CD4-positive, alpha-beta T cell treated with Interleukin-12 subunit alpha and Interleukin-12 subunit beta, for 1 hour (primary cell): ENCODE measurements around the gene RBCK1.
A peak's percentile ranks its signal among the peaks of the same experiment; 100 is the strongest.
"Not testable (repeated sequence)": the region's sequence is repeated elsewhere in the genome, so short reads cannot be mapped to it uniquely, and the experiment has no call there.

Source experiments
- DNase-seq: peaks from one replicate; pipeline ENCODE4 v3.0.0-alpha.2; 2020

Gene RBCK1

GRCh38 chr20:376750-377149 is 31.3 kb upstream of the RBCK1 start:
- DNase-seq, result no peak

GRCh38 chr20:377578-377977 is 30.5 kb upstream of the RBCK1 start:
- not testable (repeated sequence) for DNase-seq

GRCh38 chr20:378961-379336 is 29.1 kb upstream of the RBCK1 start:
- no peak for DNase-seq

GRCh38 chr20:380763-381580 is 27.1 kb upstream of the RBCK1 start:
- DNase-seq, result peak; percentile 54

- peak; percentile 81 for DNase-seq
These were observed 26.4 kb upstream of the RBCK1 start for GRCh38 chr20:381581-382290.

GRCh38 chr20:382291-383115 is 25.6 kb upstream of the RBCK1 start:
- no peak for DNase-seq

- DNase-seq, result no peak
These were observed 24.2 kb upstream of the RBCK1 start for GRCh38 chr20:383889-384288.

- DNase-seq, result no peak
These were observed 23.4 kb upstream of the RBCK1 start for GRCh38 chr20:384723-385122.

GRCh38 chr20:385448-385847 is 22.7 kb upstream of the RBCK1 start:
- DNase-seq, result no peak

- not testable (repeated sequence) for DNase-seq
These were observed 21.5 kb upstream of the RBCK1 start for GRCh38 chr20:386634-387033.

- DNase-seq, result no peak
These were observed 20.6 kb upstream of the RBCK1 start for GRCh38 chr20:387520-387919.

- no peak for DNase-seq
These were observed 19.8 kb upstream of the RBCK1 start for GRCh38 chr20:388034-388994.

GRCh38 chr20:389220-389619 is 18.9 kb upstream of the RBCK1 start:
- no peak for DNase-seq

- DNase-seq, result no peak
These were observed 16.9 kb upstream of the RBCK1 start for GRCh38 chr20:391041-391711.

- not testable (repeated sequence) for DNase-seq
These were observed 14.8 kb upstream of the RBCK1 start for GRCh38 chr20:393296-393695.

GRCh38 chr20:396252-396618 is 11.9 kb upstream of the RBCK1 start:
- no peak for DNase-seq

GRCh38 chr20:396619-397431 is 11.3 kb upstream of the RBCK1 start:
- no peak for DNase-seq

GRCh38 chr20:397432-398237 is 10.5 kb upstream of the RBCK1 start:
- no peak for DNase-seq

- DNase-seq, result no peak
These were observed 8.9 kb upstream of the RBCK1 start for GRCh38 chr20:399182-399707.

- no peak for DNase-seq
These were observed 8.0 kb upstream of the RBCK1 start for GRCh38 chr20:400128-400453.
